CD4-positive, alpha-beta T cell treated with Interleukin-4 for 4 hours (primary cell): ENCODE measurements around the gene HS3ST5.
"Not testable (repeated sequence)": the region's sequence is repeated elsewhere in the genome, so short reads cannot be mapped to it uniquely, and the experiment has no call there.

Experiments used
- DNase-seq: peaks from one replicate; pipeline ENCODE4 v3.0.0-alpha.2; 2020

Gene HS3ST5

DNA sequence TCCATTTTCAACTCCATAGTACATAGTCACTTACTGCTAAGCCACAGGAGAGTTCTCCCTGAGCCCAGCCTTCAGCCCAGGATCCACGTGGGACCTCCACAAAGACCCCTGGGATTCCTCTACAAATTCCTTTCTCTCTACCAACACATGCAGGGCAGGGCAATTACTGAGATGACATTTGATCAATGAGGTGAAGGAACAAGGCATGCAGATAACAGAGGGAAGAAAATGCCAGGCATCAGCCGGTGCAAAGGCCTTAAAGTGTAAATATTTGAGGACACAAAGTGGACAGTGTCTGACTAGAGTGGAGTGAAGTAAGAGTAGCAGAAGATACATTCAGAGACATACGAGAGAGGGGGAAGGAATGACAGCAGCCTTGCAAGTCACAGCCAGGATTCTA lies 70.2 kb downstream of the HS3ST5 start:
- DNase-seq: no peak

DNA sequence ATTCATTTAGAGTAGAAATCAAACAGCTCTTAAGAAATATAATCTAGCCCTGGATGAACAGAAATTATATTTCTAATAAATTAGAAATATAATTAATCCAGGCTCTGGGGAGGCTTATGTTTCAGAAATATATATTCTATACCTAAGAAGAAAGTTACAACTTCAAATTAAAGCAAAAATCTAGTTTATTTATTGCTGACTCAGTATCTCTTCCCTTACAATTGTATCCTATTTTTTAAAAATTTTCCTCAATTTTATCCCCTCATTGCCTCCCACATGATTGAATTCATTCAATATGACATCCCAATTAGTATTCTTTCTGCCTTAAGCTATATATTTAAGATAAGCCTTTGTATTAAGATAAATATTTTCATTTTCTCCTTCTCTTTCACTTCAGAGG lies 71.4 kb downstream of the HS3ST5 start:
- DNase-seq: no peak

DNA sequence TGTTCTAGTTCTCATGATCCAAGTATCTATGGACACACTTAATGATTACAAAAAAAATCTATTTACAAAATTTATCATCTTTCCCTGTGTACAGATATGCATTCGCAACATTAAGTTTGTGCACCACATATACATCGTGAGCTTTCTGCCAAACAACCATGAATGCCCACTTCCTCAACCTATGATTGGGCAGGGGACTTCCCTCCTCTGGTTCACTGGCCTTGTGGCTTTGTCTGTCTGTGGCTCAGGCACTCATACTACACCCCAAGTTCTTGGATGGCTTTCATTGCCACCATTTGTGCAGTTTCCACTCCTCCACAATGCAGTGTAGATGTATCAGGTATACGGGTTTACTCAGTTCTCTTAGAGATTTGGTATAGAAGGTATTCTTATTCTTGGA lies 74.9 kb downstream of the HS3ST5 start:
- DNase-seq: no peak

DNA sequence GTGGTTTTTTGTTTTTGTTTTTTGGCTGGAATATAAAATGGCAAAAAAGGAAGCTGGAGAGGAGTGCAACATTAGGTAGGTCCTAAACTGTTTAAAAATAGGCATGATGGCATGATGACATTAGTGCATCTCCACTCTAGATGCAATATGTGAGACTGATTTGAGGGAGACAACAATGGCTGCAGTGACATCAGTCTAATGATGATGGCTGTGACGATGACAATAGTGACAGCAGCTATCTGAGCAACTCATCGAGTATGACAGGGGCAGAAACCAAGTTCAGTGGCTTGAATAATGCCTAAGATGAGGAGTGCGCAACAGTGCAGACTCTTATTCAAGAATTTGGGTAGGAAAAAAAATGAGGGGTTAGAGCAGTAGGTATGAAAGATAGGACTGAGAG lies 82.0 kb downstream of the HS3ST5 start:
- DNase-seq: no peak

DNA sequence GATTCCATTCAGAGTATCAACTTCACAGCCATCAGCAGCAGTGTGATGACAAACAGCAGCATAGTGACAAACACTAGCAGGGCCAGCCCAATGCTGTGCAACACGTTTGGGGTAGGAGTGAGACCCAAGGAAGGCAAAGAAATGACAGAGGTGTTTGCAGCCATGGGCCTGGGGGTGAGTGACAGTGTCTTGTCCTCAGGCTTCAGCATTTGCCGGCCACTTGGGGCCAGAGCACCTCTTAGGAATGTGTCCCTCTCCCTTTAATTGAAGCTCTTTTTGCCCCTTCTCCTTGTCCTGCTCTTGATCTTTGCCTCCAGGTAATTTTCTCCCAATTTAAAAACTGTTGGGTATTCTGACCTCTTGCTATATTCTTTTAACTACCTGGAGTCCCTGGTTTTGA lies 84.4 kb downstream of the HS3ST5 start:
- no peak for DNase-seq

DNA sequence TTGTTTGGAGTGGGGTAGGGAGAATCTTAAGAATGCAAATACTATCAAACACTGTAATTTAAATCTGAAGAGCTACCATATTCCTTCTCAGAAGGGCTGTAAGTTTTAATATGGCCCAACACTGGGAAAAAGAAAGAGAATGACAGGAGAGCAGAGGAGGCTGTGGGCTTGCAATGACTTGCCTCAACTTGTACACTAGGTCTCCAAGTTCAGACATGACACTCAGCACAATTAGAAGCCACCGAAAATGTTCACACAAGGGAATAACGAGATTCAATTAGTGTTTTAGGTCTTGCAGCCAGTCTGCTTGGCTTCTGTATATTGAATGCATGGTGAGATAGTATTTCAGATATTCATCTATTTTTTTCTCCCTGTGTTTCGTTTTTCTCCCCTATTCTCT lies 89.4 kb downstream of the HS3ST5 start:
- DNase-seq: no peak

DNA sequence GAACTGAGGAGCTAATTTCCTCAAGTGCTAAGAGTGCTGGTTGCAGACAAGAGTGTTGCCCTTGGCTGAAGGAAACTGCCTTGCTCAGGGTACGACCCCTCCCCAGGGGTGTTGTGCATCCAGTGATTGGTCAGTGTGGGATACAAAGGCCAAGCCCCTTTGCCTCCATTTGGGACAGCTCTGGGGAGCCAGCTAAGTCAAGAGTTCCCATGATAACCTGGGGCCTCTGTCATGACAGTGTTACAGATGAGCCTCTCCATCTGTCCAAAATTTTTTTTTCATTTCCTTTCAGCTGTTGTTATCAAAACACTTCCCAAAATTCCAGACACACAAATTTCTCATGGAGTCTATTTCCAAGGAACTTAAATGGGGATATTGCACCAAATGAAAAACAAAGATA lies 93.3 kb downstream of the HS3ST5 start:
- DNase-seq: no peak

DNA sequence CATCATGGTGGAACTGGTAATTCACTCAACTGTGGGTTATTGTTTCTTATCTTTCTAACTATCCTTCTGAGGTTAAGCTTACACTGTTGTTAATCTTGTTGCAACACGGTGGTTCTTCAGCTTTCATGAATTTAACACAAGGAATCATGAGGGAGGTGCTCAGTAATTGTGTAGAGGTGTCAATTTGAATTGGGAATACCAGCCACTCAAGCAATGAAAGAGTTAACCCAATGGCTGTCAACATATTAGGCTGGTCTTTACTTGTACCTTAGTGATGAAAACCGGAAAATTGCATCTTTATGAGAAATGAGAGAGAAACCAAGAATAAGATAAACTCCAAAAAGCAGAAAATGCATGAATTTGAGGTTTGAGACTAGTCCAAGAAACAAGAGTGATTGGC lies 95.7 kb downstream of the HS3ST5 start:
- DNase-seq: no peak

DNA sequence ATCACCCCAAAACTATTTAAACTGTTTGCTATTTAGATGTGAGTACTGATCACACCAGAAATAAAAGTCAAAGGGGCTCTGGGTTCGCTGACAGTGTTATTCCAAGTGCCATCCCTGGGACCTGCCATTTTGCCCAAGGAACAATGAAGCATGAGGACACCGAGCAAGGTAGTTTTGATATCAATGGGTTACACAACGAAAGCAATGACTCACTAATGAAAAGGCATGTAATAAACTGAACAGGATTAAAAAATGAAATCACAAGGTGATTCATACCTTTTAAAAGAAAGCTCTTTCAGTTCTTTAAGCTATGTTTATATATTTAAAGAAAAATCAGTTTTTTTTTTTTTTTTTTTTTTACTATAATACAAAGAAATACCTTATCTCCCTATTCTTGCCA lies 102.0 kb downstream of the HS3ST5 start:
- DNase-seq: no peak

DNA sequence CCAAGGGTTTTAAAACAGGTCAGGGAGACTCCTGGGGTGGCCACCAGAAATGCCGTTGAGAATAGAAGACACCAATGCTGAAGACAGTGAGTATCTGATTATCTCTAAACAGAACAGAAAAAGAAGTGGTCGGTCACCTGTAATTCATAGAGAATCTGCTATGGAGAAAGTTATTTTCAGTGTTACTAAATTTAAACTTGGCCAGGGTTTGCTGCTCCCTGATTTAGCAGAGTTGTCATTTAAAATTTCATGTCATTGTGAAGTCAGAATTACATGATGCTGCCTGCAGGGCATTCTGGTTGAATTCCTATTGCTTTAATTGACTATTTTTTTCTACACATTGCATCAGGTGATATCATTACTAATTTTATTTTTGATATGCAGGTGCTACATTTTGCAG lies 114.1 kb downstream of the HS3ST5 start:
- DNase-seq: no peak

DNA sequence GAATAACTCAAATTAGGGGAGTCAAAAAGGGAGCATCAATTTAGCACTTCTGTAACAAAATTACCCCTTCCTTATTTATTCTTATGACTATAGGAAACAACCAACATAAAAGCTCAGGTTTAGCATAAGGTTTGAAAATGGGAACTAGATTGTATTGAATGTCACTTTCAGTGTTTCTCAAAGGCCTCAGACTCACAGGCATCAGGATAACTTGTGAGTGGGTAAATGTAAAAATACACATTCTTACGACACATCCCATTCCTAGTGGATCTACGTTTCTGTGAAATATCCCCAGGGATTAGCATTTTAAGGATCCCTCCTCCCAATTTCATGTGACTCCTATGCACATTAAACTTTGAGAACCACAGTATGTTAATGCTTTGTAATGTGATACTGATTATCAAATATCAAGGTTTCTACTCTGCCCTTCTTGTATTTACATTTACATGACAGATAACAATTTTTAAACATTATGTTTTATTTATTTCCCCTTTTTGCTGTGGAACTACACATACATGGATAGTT lies 114.8 kb downstream of the HS3ST5 start:
- no peak for DNase-seq

DNA sequence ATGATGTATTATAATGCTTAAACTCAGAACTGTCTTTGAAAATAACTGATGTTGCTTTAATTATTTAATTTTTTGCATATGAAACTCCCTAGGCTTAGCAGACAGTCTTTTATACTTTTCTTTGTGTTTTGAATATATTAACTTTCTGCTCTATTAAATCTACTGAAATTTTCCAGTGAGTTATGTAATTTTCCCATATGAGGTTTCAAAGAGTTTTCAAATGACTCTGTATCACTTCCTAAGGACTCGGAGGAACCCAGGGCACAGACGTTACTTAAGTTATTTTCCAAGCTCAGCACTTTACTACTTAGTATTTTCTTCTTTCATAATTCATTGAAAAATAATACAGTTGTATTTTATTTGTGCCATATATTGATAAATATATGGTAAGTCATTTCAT lies 122.6 kb downstream of the HS3ST5 start:
- no peak for DNase-seq

DNA sequence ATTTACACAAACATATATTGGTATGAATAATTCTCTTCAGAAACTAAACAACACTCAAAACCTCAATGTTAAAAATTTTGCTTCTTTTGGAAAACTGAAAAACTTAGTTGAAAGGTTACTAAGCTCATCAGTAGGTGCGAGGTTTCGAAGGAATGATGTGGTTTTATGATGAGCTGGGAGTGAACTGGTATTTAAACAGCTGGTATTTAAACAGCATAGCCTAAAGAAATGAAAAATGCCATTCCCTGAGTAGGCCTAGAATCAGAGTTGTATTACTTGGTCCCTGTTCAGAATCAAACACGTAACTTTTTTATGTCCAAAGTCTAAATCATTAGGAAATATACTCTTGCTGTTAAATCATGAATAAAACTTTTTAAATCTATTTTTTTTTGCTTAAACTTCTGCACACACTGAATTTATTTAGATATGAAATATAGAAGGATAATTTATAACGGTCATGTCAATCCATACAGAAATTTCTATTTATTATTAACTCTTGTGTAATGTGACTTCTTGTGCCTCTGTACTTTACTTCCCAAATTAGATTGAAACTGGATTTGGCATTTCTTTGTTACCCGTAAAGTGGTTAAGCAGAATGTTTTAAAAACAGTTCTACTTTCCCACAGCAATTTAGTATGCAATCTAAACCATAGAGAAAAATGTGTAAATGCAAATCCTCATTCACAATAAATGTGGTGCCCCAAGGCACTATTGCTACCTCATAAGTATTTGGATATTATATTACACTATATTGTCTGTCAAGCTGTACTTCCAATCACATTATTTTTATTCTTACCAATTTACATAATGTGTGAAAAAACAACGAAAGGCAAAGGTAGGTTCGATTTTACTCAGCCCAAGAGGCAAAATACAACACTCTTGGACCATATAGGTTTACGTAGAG lies 124.1 kb downstream of the HS3ST5 start:
- no peak for DNase-seq

DNA sequence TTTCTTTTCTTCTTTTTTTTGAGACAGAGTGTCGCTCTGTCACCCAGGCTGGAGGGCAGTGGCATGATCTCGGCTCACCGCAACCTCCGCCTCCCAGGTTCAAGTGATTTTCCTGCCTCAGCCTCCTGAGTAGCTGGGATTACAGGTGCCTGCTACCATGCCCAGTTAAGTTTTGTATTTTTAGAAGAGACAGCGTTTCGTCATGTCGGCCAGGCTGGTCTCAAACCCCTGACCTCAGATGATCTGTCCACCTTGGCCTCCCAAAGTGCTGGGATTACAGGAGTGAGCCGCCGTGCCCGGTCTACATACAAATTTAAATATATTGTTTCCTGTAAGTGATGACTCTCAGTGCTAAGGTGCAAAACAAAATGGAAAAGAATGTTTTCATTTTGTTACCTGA lies 124.8 kb downstream of the HS3ST5 start:
- not testable (repeated sequence) for DNase-seq

DNA sequence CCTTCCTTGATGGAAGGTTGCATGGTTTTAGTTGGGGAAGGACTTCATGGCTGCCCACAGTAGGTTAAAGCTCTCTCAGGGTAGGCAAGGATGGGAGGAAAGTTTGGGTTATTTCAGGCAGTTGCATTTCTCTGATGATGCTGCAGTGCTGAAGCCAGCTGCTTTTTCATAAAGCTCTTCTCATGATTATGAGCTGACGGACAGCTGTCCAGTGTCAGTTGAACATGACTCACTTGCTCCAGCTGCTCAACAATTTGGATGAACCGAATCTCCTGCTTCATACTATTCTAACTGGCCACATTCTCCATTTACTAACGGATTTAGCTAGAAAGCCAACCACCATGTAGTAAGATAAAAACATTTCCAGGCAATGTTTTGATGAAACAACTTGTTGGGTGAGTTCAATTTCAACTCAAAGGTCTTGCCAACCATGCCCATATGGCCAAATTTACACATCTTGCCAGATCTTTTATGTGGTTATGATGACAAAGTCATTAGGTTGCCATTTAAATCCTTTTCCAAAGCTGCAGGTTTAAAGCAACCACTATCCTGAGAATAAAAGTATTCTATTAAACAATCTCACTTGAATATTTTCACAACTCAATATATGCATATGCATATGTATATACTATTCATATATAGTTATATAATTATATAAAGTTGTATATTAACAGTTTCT lies 125.9 kb downstream of the HS3ST5 start:
- no peak for DNase-seq

DNA sequence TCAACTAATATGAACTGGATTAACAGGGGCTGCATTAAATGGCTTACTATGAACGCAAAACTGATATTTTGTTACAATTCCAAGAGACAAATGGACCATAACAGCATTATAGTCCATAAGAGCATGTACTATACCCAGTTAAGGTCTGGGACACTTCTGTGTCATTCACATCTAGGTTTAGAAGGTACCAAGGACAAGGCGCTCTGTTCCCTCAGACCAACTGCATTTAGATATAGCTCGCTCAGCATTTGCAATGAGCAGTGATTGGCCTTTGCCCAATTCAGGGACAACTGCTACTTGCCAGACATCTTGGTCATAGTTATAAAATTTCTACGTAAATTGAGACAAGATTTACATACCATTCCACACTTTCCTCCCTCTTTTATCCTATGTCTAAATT lies 132.4 kb downstream of the HS3ST5 start:
- no peak for DNase-seq

DNA sequence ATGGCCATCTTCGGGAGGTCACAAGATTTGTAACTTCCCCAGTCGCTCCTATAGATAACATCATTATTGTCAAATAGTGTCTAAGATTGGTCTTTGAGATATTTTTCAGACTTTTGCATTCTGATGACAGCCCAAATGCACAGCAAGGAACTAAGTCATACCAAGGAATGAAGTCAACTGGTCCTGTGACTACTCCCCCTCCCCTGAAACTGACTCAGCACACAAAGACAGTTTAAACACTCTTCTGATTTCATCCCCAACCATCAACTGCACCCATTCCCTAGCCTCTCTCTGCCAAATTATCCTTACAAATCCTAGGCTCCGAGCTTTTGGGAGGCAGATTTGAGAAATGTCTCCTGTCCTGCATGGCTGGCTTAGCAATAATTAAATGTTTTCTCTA lies 139.4 kb downstream of the HS3ST5 start:
- DNase-seq: no peak

DNA sequence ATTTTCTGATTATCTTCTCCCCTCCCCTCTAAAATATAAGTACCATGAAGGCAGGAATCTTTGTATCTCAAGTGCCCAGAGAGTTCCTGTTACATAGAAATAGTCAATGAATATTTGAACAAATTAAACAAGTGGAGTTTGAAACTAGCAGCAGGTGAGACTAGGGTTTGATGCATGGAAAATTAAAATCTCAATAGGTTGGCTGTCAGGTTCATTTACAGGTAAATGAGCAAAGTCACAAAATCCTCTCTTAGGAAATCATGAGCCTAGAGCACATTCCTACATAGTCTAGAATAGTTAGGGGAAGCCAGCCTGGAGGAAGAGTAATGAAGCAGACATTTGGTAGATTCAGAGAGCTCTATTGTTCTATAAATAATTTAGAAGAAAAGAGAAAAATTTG lies 140.4 kb downstream of the HS3ST5 start:
- no peak for DNase-seq

DNA sequence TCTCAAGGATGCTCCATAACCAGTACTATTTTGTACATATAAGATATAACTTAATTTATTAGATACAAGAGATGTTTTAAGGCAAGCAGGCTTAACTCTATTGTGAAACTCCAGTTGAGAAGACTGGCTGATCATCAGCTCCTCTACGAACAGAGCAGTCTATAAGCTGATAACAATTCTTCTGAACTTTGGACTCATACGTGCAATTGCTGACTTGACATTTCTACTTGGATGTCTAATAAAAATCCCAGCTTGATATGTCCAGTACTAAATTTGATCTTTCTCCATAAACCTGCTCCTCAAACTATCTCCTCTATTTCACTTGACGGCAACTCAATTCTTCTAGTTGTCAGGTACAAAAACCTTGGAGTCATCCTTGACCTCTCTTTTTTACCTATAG lies 141.9 kb downstream of the HS3ST5 start:
- no peak for DNase-seq

DNA sequence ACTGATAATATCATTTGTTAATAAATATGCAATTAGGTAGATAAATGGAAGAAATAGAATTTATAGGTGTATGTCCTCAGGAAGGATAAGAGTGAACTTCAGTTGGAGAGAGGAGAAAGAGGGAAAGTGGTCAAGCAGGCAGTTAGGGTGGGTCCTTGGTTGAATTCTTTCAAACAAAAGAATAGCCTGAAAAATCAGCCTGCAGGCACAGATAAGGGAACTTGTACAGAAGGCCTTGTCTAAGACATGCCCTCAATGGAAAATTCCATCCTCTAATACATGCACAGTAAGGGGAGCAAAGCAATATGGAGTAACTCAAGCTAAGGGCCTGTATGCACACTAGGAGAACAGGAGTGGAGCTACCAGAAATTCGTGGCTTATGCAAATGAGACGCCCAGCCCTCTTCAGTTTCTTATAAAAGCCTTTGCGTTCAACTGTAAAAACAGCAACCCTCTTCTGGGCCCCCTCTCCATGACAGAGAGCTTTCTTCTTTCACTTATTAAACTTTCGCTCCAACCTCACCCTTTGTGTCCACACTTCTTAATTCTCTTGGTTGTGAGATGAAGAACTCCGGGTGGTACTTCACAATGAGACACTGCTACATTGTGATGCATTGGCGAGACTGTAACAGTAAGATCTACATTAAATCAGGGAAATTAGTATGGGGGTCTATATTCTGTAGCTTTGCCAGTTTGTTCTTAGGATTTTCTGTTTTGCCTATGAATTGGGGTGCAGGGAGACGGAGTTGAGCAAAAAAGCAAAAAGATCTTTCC lies 147.0 kb downstream of the HS3ST5 start:
- no peak for DNase-seq

DNA sequence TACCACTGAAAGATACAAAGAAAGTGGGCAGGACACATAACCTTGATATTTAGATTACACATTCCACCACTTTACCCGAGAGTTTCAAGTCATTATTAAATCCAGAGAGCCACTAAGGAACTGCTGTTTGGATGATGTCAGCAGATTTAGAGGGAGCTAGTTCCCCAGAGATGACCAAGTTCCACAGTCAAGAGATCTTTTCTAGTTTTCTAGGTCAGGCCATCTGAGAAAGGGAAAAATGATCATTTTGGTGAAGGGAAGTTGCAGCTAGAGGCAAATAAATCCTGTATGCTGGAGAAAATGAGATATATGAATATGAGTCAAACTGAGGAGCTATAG lies 147.8 kb downstream of the HS3ST5 start:
- no peak for DNase-seq

DNA sequence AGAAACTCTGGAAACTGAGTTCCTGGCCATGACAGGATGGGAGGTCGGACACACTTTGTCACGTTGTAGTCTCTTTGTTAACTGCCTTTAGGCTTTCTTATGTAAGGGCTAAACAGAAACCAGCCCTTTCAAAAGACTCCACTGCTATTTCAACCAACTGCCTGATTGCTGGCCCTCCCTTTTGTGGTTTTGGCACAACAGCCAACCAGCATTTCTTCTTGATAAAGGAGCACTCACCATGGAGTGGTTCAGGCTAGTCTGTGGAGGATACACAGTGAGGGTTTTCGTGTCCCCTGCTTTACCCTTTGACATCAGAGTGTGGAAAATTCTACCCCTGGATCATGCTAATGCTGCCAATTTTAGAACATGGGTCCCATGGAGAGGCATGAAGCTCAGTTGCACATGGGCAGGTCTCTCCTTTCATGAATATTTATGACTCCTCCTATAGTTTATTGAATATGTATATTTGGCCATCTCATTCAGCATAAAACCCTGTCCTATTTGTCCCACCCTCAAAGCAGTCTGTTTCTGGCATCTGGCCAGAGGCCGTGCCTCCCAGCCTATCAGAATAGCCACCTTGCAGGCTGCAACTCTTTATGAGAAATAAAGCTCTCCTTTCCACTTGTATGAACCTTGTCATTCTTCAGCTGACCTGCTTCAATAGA lies 148.3 kb downstream of the HS3ST5 start:
- no peak for DNase-seq

DNA sequence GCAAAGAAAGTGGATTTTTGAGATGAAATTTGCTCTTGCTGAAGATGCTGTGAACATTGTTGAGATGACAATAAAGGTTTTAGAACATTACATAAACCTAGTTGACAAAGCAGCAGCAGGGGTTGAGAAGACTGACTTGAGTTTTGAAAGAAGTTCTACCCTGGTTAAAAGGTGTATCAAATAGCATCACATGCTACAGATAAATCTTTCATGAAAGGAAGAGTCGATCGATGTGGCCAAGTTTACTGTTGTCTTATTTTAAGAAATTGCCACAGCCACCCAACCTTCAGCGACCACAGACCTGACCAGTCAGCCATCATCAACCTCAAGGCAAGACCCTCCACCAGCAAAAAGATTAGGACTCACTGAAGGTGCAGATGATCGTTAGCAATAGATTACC lies 155.3 kb downstream of the HS3ST5 start:
- DNase-seq: no peak
